Neural cell (in vitro differentiated cells): Measurements from ENCODE around the gene MAP3K7.

Experiments used
- CTCF ChIP-seq: fragments of 450-650 bp; IDR thresholded peaks from 2 replicates; pipeline ENCODE4 v1.5.1; 2014; ENCODE audit warnings: antibody characterized with exemption, mild to moderate bottlenecking, moderate library complexity; ENCODE audit not compliant: poor library complexity, severe bottlenecking
- EZH2 ChIP-seq: fragments of 200-600, 300-800 bp; shearing (Covaris generic), sonication (generic); IDR thresholded peaks from 2 replicates; pipeline ENCODE4 v1.6.1; 2014; ENCODE audit warnings: antibody characterized with exemption, low read length, borderline replicate concordance, mild to moderate bottlenecking; ENCODE audit not compliant: insufficient read depth, poor library complexity, severe bottlenecking
- POLR2AphosphoS5 ChIP-seq: IDR thresholded peaks from 2 replicates; pipeline ENCODE4 v1.6.1; 2012
- REST ChIP-seq: IDR thresholded peaks from 2 replicates; pipeline ENCODE4 v1.6.1; 2012; ENCODE audit warnings: borderline replicate concordance
- TAF1 ChIP-seq: IDR thresholded peaks from 2 replicates; pipeline ENCODE4 v1.6.1; 2012; ENCODE audit warnings: low read depth

- TF ChIP-seq EZH2: no peak
- TF ChIP-seq CTCF: no peak
- TF ChIP-seq POLR2AphosphoS5: no peak
- no peak for TF ChIP-seq TAF1
- no peak for TF ChIP-seq REST
Observed at GRCh38 chr6:90619221-90619620, 32.3 kb upstream of the MAP3K7 start.
